Limb (tissue), 2 donors: ENCODE results near the gene LSM11.

Experiments
- DNase-seq, 2 donors: peaks; one replicate each; pipeline ENCODE4 v3.0.0-alpha.2; 2016; ENCODE audit errors: extremely low spot score in 2 of 2

The LSM11 gene

GRCh38 chr5:157732596-157733262 is 10.8 kb upstream of the LSM11 start:
- DNase-seq = no peak

DNA sequence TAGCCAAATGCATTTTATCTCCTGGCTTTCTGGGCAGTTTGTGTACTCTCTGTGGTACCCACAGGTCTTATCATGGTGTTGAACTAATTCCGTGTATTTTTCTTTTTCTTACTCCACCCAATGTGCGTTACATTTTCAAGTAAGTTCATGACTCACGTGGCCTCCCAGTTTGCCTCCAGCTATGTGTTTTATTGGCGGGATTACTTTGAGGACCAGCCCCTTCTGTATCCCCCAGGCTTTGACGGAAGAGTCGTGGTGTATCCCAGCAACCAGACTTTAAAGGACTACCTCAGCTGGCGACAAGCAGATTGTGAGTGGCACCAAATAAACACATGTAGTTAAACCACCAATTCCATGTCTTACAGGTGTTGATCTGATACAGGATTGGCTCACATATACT is 9.1 kb upstream of the LSM11 start:
- DNase-seq = no peak

DNA sequence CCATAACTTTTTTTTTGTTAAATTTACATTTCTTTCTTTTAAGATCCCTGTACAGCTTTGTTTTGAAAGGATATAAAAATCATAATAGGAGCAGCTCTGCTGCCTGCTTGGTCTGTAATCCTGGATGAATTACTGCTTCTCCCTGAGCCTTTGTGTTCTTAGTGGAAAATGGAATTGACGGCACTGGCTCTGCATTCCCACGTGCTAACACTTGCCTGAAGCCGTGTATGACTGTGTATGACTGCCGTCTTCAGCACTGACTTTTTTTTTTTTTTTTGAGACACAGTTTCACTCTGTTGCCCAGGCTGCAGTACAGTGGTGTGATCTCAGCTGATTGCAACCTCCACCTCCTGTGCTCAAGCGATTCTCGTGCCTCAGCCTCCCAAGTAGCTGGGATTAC is 7.5 kb upstream of the LSM11 start:
- DNase-seq = no peak

DNA sequence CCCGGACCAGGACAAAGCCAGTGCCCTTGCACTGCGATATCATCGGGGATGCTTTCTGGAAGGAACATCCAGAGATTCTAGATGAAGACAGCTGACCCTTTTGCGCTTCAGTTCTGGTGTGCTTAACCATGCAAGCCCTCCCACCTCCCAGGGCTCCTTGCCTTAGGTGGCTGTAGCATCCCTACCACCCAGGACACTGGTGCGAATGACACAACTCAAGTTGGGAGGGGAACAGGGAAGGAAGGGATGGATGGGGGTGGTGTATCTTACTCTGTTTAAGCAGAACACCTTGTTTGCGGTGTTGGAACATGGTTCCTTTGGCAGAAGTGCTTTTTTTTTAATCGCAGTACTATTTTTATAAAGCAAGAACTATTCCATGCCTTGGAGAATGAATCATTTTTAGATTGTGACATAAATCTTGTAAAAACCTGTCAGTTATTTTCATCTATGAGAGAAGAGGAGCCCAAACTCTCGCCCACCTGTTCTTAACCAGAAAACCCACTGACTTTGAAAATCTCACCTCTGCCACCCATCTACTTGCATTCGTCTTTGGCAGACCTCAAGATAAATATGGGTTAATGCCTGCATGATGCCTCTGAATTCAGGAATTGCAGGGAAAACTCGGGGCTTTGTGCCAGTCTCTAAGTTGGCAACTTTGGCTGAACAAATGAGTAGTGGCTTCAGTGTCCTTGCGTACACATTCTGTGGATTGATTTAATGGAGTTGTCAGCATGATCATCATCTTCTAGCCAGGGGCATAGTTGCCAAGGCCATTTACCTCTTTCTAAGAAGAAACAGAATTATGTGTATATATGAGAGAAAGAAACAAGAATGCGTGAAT is 3.9 kb upstream of the LSM11 start:
- DNase-seq = no peak

- no peak for DNase-seq
Measured at GRCh38 chr5:157740229-157740610, 3.3 kb upstream of the LSM11 start.

- no peak for DNase-seq
Measured at GRCh38 chr5:157741131-157741530, 2.4 kb upstream of the LSM11 start.

DNA sequence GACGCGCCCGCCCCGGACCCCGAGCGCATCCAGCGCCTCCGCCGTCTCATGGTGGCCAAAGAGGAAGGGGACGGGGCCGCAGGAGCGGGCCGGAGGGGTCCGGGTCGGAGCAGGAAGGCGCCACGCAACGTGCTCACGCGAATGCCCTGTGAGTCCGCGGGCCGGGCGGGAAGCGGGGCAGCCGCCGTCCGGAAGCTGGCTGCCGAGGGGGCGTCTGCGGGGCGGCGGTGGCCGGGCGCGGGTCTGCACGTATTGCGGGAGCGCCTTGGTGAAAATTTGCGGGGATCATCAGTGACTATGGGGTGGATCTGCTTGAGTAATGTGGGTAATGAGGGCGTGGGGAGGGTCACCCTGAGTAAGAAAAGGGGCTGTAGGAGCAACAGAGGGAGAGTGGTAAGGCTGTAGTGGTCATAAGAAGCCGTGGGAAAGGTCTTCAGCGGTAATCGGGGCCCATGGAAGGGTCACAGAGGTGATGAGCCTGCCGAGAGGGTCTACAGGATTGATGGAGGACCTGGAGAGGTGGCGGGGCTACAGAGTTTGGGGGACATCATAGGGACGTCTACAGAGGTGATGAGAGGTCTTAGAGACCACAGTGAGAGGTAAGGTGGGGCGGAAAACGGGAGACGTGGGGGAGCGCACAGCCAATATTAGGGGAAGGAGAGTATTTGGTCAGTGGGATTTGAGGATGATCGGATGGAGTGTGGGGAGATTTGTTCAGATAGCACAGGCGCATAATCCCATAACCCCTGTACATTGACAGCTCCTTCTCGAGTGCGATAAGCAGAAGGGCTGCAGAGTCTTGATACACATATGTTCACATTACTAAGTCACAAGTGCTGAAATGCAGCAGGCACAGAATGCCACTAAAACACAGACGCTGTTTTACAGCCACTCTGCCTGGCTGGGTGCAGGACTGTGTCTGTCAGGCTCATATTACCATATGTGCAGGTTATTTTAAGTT is 819 bp downstream of the LSM11 start:
- DNase-seq = peak in 1 of 2 donors; percentile 40

DNA sequence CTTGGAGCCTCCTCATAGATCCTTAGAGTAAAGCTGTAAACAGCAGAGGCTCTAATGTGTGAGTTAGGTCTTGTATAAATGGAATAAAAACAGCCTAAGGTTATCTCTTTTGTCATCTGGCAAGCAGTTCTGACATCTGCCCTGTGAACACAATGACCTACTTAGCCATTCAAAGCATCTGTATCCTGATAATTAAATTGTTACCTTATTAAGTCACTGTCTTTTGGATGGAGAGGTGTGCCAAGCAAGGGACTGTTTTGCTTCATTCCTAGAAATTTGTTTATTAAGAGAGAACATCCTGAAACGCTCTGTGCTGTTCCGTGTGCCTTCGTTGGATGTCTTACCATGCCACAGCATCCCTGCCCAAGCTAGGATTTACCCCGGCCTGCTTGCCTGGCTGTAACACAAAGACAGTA is 1.5 kb downstream of the LSM11 start:
- DNase-seq = no peak

DNA sequence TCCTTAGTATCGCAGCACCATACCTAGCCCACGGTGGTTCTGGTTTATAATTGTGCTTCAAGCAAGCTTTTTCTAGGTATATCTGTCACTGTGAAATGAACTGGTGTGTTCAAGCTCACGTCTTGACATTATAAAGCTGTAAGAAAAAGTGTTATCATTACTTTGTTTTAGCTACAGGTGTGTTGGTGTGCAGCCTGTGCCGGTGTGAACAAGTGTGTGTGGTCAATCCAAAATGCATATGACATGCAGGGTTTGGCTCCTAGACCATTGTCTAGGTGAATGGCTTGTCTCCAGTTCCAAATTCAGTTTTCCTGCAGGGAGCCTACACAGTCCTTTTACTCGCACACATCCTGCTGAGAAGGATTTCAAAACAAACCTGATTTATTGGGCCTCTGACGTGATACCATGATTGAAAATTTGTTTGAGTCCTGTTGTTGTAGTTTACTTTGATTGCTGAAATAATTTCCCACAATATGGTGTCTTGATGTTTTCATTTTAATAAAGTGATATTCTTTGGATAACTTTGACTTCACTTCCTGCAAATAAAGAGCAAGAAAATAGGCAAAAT is 3.7 kb downstream of the LSM11 start:
- no peak for DNase-seq

DNA sequence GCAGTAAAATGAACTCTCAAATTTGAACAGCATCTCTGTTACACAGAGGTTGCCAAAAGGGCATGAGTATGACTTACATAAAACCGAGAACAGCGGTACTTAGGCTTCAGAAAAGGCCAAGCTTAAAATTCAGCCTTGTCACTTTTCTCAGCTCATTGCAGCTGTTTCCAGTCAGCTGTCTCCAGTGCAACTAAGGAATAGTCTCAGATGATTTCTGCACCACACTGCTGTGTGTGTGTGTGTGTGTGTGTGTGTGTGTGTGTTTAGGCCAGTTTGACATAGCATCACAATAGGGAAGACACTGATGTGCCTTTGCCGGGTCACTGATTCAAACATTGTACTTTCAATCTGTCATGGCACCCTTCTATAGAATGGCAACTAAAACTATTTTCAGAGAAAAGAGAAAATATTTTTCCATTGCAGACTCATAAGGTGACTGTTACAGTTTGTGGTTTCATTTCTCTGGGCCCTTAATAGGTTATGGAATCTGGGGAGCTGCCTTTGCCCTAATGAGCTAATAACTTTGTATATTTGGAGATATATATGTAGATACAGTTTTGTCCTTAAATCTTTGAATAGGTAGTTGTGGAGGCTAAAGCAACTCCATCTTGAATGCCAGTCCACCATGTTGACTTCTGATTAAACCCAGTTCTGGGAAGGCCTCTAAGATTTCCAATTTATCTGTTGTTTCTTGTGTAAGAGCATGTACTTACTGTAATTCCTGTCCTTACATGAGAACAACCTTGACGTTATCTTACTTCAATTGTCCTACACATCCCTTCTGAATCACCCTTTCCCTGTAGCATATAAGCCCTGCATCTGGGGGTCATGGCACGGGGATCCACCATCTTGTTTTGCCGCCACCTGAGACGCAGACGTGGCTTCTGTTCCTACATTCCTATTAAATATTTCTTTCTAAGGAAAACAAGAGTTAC is 4.5 kb downstream of the LSM11 start:
- DNase-seq = peak in 1 of 2 donors; percentile 36

- no peak for DNase-seq
Measured at GRCh38 chr5:157748760-157749461, 5.4 kb downstream of the LSM11 start.

- no peak for DNase-seq
Measured at GRCh38 chr5:157749462-157749799, 5.9 kb downstream of the LSM11 start.

- DNase-seq = no peak
Measured at GRCh38 chr5:157750320-157750719, 6.8 kb downstream of the LSM11 start.

DNA sequence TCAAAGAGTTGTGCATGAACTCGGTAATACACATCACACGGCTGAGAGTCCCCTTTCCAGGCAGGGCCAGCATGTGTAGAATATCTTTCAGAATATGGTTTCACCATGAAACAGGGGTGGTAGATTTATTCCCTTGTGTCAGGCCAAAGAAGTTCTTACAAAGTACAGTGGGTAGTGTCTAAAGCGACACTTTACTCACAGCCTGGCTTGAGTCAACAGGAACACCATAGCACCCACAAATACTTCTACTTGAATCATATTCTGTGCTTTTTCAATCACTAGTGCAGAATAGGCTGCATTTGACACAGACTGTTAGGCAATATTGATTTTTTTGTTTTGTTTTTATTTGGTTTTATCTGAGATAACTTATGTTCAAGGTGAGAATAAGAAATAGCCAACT is 12.6 kb downstream of the LSM11 start:
- DNase-seq = no peak

- no peak for DNase-seq
Measured at GRCh38 chr5:157758706-157759105, 15.2 kb downstream of the LSM11 start.

GRCh38 chr5:157761690-157762621 is 18.4 kb downstream of the LSM11 start:
- peak in 1 of 2 donors; percentile 80 for DNase-seq

DNA sequence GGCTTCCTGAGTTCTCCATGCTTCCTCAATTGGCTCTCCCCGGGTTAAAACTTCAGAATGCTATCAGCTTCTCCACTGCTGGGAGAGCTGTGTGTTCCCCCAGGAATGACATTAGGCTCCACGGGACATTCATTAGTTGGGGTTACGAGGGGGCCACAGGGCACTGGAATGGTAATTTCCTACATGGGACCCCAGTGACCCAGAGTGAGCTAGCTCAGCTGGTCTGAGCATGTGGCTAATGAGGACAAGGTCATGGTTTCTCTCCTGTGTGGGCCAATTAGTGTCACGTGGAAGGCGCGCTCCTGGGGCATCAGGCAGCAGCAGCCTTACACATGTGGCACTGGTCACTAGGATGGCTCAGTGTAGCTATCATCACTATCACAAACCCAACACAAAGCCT is 21.0 kb downstream of the LSM11 start:
- no peak for DNase-seq

DNA sequence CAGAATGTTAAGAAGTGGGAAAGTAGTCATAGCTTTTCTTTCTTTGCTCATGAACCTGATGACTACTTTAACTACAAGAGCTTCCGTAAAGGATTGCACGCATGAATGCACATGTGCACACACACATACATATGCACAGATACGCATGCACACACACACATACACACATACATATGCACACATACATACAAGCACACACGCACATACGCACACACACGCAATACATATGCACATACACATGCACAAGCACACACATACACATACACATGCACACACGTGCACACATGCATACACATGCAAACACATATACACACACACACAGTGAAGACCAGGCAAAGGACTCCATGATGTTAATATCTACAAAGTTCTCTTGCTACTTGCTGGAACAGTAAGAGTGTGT is 22.9 kb downstream of the LSM11 start:
- DNase-seq = no peak

DNA sequence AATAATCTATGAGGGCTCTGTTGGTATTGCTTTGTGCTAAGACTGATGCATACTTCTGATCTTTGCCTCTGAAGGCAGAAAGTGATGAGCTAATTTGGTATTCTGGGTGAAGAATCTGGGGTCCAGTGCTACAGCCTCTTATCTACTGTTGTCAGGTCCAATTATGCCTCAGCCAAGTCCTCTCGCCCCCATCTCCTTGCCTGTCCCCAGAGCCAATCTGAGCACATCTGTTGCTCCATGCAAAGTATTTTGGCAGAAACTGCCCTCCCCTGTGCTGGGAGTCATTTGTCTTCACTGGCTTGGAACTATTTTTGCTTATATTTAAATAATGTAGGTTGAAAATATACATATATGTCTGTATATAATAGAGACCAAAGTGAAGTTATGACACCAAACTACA is 23.4 kb downstream of the LSM11 start:
- no peak for DNase-seq
